Bone marrow (tissue), 2 donors: ENCODE results near the gene TTLL3.

ENCODE experiments used
- DNase-seq, 2 donors: peaks; one replicate each; lab custom pipeline; 2025; lab: John Stamatoyannopoulos, UW

Gene TTLL3

DNA sequence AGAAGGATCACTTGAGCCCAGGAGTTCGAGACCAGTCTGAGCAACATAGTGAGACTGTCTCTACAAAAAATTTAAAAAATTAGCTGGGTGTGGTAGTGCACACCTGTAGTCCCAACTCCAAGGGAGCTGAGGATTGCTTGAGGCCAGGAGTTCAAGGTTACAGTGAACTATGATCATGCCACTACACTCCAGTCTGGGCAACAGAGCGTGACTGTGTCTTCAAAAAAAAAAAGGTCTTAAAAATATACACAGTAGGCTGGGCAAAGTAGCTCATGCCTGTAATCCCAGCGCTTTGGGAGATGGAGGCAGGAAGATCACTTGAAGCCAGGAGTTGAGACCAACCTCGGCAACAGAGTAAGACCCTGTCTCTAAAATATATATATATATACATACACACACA lies 29.2 kb upstream of the TTLL3 start:
- DNase-seq: no peak

GRCh38 chr3:9781551-9781950 lies 28.5 kb upstream of the TTLL3 start:
- DNase-seq: no peak

DNA sequence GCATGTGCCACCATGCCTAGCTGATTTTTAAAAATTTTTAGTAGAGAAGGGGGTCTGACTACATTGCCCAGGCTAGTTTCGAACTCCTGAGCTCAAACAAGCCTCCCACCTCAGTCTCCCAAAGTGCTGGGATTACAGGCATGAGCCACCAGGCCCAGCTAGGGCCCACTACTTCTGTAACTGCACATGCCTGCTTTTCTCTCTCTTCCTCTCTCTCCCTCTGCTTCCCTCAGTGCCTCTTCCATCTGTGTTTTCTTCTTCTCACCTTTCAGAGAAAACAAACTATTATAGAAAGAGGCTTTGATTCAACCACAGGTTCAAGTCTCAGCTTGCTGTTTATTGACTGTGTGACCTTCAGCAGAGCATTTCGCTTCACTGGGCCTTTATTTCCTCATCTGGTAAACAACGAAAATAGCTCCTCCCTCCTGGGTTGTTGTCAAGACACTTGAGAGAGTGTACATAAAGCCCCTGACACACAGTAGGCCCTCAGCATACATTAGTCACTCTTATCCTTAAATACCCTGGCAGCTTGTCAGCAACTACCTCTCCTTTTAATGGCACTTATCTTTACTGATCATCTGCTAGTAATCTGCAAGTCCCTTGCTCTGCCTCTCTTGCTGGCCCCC lies 28.0 kb upstream of the TTLL3 start:
- DNase-seq: no peak

DNA sequence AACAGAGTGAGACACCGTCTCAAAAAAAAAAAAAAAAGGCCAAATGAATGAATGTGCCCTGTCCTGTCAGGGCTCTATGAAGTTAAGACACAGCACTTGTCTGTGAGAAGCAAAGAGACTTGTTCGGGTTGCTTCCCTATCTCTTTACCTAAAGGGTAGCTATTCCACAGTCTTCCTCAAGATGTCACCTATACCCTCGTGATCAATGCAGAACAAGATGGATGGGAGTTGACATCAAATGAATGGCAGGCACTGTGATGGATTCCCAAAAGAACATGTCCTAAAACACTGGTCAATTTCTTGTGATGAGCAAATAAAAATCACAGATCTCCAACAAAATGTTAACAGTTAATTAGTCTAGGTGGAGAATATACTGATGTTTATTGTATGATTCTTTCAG lies 27.3 kb upstream of the TTLL3 start:
- no peak for DNase-seq

DNA sequence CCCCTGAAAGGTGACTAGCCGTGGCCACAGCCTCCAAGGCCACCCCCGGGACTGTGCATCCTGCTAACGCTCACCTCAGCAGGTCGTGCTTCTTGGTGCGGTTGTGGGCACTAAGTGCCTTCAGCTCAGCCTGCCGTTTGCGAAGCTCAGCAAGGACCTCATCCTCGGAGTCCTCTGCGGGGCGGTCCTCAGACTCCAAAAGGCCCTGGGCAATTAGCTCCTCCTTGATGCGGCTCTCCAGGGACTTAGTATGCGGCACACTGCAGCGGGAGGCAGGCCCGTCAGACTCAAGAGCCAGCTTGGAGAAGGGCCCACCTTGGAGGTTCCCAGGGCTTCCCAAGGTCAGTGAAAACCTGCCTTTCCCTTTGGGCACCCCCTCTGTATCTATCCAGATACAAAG lies 26.1 kb upstream of the TTLL3 start:
- no peak for DNase-seq

DNA sequence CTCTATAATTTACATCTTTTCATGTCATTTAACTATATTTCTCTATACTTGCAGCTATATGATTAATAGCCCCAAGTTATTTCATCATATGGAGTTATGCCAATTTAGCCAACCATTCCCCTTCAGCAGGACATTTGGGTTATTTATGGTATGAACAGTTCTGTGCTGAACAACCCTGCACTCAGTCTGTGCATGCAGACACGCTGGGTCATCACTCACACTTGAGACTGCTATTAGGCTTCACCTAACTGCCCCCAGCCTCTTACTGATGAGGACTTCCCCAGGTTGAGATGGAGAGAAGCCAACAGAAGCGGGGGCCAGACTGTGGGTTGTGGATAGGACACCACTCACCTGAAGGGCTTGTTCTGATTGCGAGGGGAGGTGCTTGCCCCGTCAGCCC lies 25.1 kb upstream of the TTLL3 start:
- DNase-seq: no peak

DNA sequence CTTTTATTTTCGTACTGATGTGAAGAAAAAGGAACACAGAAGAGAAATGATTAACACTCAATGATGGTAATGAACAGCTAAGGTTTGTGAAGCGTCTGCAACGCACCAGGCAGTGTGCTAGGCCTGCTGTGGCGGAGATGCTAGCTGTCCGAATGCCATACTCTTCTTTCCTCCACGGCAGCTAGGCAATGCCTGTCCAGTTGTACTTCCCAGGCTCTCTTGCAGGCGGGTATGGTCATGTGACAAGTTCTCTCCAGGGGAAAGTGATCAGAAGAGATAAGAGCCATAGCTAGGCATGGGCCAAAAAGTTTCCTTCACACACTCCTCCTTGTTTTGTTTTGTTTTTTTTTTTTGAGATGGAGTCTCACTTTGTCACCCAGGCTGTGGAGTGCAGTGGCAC lies 24.5 kb upstream of the TTLL3 start:
- no peak for DNase-seq

- DNase-seq: no peak
Observed at GRCh38 chr3:9786209-9786739, 23.8 kb upstream of the TTLL3 start.

GRCh38 chr3:9786825-9787669 lies 23.0 kb upstream of the TTLL3 start:
- DNase-seq: no peak

GRCh38 chr3:9787714-9788113 lies 22.3 kb upstream of the TTLL3 start:
- DNase-seq: no peak

DNA sequence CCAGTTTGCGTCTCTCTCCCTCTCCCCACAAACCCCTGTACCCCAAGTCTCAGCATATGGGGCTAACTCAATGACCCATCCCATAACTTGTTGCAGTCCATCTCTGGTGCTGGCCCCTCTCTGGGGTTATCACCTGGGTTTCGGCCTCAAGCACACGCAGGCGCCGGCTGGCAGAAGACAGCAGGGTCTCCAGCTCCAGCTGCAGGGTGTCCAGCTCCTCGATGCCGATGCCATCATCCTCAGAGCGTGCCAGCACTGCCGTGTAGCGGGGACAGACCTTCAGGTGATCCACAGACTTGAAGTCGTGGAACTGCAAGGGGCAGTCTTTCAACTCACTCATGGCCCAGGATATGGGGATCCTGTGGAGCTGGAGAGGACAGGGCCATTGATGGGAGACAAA lies 18.9 kb upstream of the TTLL3 start:
- DNase-seq: no peak

DNA sequence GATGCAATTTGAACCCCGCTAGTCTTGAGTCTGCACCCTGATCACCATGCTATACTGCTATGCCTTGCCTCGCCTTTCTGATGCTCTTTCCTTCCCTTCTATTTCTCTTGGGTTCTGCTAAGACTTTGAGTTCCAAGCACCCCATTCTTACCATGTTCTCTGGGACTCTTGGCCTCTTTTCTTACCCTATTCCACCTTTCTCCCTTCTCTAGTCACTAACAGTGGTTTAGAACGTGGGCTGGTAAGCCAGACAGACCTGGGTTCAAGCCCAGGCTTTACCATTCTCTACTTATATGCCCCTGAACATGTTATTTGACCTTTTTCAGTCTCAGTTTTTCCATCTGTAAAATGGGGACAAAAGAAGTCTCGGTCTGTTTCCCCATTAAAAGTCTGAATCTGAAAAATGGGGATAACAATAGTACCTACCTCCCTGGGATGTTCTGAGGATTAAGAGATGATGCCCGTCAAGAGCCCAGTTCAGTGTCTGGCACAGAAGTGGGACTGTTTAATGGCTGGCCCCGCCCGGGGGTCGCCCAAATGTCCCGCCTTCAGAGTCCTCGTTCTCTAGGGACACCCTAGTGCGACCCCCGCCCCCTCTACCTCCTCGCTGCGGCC lies 18.2 kb upstream of the TTLL3 start:
- DNase-seq: no peak

DNA sequence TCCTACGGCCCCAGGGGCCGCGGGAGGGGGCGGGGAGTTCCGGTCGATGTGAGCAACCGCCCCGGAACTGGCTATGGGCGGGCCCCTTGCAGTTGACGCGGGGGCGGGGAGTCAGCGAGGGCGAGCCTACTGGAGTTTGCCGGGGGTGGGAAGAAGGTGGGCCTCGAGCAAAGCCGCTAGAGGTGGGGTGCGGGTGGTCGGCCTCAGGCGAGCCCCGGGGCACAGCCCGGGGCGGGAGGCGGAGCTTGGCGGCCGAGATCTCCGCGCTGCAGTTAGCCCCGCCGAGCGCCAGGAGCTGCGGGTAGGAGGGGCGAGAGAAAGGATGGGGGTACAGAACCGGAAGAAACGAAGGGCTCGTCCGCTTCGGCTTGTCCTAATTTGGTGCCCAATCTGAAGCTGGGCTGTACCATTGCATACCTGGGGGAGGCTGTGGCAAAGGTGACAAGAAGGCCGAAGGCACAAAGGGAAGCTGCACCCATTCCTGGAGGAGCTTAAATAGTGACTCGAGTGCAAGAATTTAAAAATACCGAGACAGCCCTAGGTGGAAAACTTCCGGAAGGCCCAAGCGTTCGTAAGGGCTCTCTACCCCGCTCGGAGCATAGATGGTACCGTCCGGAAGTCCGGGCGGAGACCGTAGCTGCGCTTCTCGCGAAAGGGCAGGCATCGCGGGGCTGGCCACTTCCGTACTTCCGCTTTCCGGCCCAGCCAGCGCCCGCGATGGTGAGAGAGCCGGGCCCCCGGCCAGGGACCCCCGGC lies 17.5 kb upstream of the TTLL3 start, which contains the start of the genes ARPC4 and TADA3:
Gene ARPC4 (plus strand): TSS at position 678 of the 756 bp plus-strand sequence. CDS start 40 bp downstream, at position 718.
Gene TADA3 (minus strand): TSS at position 69 of the 756 bp plus-strand sequence. CDS start 1,007 bp downstream, outside the sequence.
- DNase-seq: peak; percentile 94 to 99

GRCh38 chr3:9793161-9793781 lies 16.8 kb upstream of the TTLL3 start:
- DNase-seq: peak in 1 of 2 donors; percentile 73

GRCh38 chr3:9794400-9794799 lies 15.7 kb upstream of the TTLL3 start:
- no peak for DNase-seq

- DNase-seq: peak in 1 of 2 donors; percentile 15
Observed at GRCh38 chr3:9795207-9795606, 14.9 kb upstream of the TTLL3 start.

DNA sequence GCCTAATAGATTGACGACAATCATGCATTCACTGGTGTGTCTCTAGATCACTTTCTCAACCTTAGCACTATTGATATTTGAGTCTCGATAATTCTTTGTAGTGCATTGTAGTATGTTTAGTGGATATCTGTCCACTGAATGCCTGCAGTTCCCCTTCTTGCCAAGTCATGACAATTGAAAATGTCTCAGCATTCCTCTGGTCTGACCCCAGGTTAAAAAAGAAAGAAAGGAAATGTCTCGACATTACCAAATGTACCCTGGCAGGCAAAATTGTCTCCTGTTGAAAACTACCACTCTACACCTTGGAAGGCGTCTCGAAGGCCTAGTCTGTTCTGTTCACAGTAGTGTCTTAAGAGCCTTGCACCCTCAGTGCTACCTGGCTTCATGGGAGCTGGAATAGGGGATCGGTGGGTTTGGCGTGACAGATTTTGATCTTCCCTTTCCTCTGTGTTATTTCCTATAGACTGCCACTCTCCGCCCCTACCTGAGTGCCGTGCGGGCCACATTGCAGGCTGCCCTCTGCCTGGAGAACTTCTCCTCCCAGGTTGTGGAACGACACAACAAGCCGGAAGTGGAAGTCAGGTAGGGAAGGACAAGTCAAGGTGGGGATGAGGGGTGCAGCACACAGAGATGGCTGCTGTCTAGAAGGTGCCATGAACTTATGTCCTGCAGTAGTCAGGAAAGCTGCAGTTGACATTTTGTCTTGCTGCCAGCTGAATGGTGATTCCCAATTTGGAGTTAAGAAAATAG lies 12.7 kb upstream of the TTLL3 start:
- DNase-seq: no peak

DNA sequence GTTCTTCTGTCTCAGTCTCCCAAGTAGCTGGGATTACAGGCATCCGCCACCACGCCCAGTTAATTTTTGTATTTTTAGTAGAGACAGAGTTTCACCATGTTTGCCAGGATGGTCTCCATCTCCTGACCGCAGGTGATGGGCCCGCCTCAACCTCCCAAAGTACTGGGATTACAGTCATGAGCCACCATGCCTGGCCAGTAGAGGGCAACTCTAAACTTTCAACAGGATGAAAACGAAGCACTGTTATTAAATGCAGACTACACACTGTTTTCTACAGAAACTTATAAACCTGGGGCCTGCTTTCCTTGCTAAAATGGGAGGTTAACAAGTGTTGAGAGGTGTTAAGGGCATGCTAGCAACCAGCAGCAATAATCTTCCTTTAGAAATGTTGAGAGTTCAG lies 9.5 kb upstream of the TTLL3 start:
- DNase-seq: no peak

DNA sequence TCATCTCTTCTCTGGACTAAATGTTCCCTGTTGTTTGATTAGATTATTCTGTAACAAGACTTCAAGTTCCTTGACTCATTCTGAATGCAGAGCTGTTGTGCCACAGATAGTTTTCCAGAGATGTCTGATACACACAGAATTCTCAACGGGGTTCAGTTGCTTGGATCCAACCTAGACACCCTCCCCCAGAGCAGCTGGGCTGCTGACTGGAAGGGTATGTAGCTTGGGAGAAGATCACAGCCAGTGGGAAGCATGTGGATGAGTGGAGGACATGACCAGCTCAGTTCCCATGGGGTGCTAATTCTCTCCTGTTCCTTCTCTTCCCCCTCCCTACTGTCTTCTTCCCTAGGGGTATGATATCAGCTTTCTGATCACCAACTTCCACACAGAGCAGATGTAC lies 6.6 kb upstream of the TTLL3 start:
- DNase-seq: no peak

- no peak for DNase-seq
Observed at GRCh38 chr3:9804996-9805395, 5.1 kb upstream of the TTLL3 start.

- DNase-seq: no peak
Observed at GRCh38 chr3:9806137-9806536, 3.9 kb upstream of the TTLL3 start.
